ENCODE data around the gene WDR90.

WDR90 gene

DNA sequence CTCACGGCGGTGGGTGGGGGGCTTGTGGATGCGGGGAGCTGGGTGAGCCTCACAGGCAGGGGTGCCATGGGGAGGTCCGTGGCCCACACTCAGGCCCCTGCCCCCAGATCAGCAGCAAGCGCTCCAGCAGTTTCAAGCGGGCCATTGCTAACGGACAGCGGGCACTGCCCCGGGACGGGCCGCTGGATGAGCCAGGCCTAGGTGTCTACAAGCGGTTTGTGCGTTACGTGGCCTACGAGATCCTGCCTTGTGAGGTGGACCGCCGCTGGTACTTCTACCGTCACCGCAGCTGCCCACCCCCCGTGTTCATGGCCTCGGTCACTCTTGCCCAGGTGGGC is 27.4 kb downstream of the WDR90 start:
- DNase-seq (ENCODE audit: low read depth, low spot score): no peak

DNA sequence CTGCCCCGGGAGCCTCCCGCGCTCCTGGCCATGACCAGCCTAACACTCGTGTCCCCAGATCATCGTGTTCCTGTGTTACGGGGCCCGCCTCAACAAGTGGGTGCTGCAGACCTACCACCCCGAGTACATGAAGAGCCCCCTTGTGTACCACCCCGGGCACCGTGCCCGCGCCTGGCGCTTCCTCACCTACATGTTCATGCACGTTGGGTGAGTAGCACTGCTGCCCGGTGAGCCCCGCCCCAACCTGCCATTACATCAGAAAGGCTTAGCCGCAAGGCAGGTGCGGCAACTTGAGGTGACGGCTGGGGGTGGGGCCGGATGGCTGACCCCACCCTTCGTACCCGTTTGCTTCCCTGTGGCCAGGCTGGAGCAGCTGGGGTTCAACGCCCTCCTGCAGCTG is 27.7 kb downstream of the WDR90 start:
- DNase-seq (ENCODE audit: low read depth, low spot score): no peak

DNA sequence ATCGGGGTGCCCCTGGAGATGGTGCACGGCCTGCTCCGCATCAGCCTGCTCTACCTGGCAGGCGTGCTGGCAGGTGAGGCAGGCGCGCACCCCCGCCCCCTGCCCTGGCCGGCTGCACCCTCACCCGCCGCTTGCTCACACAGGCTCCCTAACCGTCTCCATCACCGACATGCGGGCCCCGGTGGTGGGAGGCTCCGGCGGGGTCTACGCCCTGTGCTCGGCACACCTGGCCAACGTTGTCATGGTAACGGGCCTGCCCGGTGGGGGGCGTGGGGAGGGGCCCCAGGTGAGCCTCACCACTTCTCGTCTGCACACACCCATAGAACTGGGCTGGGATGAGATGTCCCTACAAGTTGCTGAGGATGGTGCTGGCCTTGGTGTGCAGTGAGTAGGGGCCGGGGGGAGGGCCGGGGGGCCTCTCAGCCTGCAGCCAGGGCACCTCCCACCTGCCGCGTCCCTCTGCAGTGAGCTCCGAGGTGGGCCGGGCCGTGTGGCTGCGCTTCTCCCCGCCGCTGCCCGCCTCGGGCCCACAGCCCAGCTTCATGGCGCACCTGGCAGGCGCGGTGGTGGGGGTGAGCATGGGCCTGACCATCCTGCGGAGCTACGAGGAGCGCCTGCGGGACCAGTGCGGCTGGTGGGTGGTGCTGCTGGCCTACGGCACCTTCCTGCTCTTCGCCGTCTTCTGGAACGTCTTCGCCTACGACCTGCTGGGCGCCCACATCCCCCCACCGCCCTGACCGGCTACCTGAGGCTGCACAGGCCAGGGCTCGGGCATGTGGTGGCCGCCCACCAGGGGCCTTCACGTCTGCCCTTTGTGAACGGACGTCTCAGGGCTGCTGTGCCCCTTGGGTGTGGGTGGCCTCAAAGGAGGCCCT is 28.4 kb downstream of the WDR90 start:
- DNase-seq (ENCODE audit: low read depth, low spot score): no peak

DNA sequence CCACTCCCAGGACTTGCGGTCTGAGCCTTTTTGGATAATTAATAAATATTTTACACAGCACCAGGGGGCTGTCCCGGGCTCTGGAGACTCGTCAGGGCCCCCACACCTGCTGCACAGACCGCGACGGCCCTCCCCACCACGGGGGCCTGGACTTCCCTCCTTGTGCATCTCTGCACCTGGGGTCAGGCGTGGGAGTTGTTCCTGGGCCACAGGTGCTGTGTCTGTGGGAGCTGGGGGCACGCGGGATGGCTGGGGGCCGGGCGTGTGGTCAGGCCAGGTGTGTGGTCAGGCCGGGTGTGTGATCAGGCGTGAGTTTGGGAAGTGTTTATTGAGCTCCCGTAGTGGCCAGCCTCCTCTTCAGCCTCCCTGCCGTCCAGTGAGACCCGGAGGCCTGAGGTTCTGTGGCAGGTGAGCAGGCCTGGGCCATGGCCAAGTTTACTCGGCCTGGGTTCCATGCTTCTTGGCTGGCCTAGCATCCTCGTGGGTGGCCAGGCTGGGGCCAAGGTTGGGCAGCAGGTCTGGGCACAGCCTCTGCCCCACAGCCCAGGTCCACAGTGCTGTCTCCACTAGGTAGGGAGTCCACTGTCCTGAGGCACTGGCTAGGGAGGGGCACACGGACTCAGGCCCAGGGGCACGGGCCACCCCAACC is 29.2 kb downstream of the WDR90 start:
- DNase-seq (ENCODE audit: low read depth, low spot score): no peak

DNA sequence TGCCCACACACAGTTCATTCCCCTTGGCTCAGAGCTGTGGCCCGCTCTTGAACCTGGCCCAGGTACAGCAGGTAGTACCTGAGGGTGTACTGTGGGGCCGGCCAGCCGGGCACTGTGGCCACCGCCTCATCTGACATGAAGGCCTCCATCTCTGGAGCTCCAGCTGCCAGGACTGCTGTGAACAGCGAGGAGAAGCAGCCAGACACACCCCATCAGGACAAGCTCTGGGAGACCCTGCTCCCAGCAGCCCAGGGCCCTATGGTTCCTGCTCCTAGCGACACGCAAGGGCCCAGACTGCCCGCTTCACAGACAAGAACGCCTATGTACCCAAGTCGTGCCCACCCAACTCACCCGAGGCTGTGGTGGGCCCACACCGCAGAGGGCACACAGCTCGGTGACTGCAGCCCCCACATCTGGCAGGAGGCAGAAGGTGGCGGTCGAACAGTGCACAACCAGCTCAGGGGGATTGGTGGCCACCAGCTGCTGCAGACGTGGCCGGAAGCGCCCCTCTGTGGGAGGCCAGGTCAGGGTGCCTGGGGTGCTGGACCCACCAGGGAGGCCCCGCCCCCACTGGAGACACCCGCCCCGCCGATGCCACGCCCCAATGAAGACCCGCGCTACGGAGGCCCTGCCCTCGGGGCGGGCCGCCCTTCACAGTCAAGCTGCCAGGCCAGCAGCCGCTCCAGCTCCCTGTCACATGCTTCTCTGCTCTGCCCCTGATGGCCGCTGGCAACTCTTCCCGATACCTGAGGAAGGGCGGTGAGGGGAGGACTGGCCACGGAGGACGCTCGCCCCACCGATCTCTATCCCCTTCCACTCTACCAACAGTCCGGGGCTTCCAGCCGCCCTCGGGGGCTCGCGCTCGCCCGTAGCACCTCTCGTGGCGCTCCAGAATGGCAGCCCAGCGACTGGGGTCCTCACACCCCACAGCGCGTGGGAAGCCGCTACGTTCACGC is 30.0 kb downstream of the WDR90 start:
- DNase-seq (ENCODE audit: low read depth, low spot score): no peak

DNA sequence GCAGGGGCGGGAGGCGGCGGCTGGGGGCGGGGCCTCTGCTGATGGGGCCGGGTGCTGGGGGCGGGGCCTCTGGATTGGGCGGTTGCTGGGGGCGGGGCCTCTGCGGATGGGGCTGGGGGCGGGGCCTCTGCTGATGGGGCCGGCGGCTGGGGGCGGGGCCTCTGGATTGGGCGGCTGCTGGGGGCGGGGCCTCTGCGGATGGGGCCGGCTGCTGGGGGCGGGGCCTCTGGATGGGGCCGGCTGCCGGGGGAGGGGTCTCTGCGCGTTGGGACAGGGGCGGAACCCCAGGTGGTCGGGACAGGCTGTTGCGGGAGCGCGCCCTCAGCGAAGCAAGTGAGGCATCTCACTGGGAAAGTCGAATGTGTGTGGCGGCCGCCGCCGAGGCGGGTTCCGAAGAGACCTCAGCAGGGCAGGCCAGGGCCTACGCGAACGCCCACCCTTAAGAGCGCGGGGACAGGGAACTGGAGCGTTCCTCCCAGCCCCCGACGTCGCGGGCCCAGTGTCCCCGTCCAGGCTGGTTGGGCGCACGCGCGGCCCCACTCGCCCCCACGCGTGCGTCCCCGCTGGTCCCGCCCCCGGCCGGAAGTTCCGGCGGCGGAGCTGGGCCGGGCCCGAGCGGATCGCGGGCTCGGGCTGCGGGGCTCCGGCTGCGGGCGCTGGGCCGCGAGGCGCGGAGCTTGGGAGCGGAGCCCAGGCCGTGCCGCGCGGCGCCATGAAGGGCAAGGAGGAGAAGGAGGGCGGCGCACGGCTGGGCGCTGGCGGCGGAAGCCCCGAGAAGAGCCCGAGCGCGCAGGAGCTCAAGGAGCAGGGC is 30.9 kb downstream of the WDR90 start, which contains the start of gene STUB1:
Gene STUB1 (plus strand): TSS at position 597 of the 811 bp plus-strand sequence. CDS start 116 bp downstream, at position 713.
- DNase-seq (ENCODE audit: low read depth, low spot score): no peak

DNA sequence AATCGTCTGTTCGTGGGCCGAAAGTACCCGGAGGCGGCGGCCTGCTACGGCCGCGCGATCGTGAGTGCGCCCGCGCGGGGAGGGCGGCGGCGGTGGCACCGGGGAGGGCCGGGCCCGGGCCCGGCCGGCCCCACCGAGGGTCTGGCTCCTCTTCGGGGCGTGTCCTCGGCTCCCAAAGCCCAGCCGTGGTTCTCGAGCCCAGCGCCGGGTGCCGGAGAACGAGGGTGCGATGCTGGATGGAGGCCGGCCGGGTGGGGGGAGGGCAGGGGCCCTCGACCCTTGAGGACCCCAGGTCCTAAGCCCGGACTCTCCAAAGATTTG is 31.4 kb downstream of the WDR90 start:
- DNase-seq (ENCODE audit: low read depth, low spot score): no peak

DNA sequence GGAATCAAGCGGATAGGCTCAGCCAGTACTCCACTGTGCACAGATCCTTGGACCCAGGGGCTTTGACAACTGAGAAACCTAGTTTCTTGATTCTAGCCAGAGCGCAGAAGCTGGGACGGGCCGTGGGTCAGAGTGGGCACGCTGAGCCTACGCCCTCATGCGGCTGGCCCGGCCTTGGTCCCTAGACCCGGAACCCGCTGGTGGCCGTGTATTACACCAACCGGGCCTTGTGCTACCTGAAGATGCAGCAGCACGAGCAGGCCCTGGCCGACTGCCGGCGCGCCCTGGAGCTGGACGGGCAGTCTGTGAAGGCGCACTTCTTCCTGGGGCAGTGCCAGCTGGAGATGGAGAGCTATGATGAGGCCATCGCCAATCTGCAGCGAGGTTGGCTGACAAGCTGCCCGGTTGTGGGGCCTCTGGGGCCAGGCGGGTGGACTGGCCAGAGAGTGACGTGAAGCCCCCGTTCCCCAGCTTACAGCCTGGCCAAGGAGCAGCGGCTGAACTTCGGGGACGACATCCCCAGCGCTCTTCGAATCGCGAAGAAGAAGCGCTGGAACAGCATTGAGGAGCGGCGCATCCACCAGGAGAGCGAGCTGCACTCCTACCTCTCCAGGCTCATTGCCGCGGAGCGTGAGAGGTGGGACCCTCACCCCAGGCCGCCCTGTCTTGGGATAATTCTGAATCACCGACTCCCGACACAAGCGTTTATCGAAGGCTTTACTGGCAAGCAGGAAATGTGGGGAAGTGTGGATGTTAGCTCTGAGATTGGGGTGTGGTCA is 32.0 kb downstream of the WDR90 start:
- DNase-seq (ENCODE audit: low read depth, low spot score): no peak

DNA sequence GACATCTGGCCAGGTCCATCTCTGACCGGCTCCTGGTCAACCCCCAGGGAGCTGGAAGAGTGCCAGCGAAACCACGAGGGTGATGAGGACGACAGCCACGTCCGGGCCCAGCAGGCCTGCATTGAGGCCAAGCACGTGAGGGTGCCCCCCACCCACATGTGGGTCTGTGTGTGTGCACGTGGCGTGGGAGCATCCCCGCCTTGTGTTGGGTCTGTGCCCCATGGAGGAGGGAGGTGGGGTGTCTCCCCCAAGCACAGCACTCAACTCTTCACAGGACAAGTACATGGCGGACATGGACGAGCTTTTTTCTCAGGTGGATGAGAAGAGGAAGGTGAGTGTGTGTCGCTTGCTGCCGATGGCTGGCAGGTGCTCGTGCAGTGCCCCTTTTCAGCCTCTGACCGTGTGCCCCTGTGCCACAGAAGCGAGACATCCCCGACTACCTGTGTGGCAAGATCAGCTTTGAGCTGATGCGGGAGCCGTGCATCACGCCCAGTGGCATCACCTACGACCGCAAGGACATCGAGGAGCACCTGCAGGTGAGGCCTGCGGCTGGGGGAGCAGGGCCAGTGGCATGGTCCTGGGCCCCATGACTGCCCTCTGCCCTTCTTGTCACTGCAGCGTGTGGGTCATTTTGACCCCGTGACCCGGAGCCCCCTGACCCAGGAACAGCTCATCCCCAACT is 32.7 kb downstream of the WDR90 start:
- no peak for DNase-seq (ENCODE audit: low read depth, low spot score)

DNA sequence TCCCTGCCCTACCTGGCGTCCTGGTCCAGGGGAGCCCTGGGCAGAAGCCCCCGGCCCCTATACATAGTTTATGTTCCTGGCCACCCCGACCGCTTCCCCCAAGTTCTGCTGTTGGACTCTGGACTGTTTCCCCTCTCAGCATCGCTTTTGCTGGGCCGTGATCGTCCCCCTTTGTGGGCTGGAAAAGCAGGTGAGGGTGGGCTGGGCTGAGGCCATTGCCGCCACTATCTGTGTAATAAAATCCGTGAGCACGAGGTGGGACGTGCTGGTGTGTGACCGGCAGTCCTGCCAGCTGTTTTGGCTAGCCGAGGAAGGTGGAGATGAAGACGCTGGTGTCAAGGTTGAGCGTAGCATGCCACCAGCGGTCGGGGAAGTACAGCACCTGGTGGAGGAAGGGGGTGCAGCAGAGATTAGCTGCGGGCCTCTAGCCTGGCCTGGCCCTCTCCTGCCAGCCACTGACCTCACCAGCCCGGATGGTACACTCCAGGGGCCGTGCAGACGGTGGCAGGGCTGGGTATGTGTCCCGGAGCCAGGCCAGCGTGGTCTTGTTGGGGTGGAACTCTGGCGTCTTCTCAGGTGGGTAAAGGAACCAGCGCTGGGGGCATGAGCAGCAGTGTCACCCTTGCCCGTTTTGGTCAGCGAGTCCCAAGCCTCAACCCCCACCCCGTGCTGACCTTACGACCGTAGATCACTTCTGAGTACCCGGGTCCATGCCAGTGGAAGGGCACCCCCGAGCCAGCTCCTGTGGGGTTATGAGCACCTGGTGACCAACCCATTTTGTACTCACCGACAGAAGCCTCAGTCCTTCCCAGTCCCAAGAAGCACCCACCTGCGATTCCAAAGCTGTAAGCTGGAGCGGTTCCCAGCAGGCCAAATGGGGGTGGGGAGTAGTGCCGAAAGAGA is 33.6 kb downstream of the WDR90 start:
- no peak for DNase-seq (ENCODE audit: low read depth, low spot score)

DNA sequence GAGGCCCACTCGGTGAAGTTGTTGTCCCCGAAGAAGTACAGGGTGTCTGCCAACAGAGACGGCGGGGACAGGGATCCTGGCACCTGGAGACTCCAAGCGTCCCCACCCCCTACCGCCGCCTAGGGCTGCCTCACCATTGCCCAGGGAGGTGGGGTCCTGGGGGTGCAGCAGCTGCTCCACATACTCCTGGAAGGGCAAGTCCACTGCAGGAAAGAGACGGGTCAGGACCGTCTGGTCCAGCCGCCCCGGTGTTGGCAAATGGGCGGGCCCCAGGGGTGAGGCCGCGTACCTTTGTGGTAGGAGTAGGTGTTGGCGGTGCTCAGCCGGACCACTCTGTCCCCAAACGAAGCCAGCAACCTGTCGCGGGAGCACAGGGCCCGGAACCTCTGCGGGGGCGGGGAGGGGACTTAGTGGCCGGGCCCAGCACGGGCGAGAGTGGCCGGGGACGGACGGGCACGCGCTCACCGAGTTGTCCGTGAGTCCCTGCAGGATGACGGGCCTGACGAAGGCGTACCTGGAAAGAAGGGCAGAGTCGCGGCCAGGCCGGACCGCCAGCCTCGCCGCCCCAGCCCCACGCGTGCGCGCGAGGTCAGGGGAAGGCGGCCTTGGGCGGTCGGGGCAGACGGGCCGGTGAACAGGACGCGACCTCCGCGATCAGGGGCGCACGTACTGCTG is 34.4 kb downstream of the WDR90 start:
- DNase-seq (ENCODE audit: low read depth, low spot score): no peak

DNA sequence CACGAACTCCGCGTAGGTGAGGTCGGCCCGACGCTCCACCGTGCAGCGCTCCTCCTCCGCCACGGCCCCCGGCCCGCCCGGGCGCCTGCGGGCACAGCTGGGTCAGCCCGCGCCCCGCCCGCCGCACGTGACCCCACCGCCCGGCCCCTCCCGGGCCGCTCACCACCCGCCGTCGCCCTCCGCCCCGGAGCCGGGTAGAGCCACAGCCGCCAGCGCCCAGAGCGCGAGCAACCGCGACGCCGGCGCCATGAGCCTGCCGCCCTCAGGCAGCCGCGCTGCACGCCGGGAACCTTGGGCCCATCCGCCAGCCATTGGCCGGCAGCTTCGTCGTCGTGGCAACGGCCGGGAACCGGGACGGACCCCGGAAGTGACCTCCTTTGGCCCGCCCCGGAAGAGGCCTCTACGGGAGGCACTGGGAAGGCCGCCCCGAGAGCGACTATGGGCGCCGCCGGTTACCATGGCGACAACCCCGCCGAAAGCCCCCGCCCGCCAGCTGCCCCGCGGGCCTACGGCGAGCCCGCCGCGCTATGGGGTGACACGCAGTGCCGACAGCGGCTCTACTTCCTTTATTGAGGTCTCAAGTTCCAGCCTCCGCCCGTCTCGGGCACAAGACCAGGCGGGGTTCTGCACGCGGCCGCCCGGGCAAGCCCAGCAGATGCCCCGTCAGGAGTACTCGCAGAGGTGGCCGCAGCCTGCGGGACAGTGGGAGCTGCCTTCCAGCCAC is 35.1 kb downstream of the WDR90 start, which contains the start of gene JMJD8:
Gene JMJD8 (minus strand): TSS at position 264 of the 724 bp plus-strand sequence. CDS start 15 bp downstream, at position 249.
- DNase-seq (ENCODE audit: low read depth, low spot score): no peak

DNA sequence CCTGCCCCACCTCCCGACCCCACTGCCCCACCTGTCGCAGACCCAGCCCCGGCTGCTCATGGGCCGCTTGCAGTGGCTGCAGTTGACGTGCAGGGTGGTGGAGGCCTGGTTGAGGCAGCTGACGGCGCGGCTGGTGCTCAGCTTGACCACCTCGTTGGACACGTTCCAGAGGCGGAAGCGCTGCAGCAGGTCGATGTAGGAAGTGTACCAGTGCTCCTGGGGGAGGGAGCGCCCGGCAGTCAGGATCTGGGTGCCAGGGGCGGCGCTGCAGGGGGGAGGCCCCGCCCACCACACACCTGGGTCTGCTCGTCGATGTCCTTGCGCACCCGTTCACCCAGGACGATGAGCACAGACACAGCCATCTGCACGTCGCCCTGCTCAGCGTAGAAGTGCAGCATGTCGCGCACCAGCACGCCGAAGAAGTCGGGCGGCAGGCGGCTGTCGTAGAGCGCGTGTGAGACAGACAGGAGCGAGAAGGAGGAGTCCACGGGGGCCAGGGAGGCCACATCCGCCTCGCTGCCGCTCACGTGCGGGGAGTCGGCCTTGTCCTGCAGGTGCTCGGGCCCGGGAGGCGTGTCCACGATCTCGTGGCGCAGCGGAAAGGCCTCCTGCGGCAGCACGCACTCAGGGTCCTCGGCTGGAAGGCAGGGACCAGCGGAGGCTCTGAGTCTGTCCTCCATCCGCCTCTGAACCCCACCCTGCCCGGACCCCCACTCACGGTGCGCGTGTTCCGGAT is 36.0 kb downstream of the WDR90 start:
- no peak for DNase-seq (ENCODE audit: low read depth, low spot score)

DNA sequence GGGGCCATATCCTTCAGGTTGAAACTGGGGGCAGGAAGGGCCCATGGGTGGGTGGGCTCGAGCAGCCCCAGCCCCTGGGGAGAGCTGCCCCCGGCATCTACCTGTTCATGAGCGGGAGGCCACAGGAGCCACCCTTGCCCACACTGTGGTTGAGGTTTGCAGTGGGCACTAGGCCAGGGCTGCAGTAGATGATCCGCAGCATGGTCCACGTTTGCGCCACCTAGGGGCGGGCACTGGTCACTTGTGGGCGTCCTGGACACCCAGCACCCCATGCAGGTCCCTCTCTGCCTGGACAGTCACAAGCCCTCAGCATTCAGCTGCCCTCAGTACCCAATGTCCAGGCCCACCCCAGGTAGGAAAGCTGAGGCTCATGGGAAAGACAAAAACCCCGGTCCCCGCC is 36.8 kb downstream of the WDR90 start:
- no peak for DNase-seq (ENCODE audit: low read depth, low spot score)

DNA sequence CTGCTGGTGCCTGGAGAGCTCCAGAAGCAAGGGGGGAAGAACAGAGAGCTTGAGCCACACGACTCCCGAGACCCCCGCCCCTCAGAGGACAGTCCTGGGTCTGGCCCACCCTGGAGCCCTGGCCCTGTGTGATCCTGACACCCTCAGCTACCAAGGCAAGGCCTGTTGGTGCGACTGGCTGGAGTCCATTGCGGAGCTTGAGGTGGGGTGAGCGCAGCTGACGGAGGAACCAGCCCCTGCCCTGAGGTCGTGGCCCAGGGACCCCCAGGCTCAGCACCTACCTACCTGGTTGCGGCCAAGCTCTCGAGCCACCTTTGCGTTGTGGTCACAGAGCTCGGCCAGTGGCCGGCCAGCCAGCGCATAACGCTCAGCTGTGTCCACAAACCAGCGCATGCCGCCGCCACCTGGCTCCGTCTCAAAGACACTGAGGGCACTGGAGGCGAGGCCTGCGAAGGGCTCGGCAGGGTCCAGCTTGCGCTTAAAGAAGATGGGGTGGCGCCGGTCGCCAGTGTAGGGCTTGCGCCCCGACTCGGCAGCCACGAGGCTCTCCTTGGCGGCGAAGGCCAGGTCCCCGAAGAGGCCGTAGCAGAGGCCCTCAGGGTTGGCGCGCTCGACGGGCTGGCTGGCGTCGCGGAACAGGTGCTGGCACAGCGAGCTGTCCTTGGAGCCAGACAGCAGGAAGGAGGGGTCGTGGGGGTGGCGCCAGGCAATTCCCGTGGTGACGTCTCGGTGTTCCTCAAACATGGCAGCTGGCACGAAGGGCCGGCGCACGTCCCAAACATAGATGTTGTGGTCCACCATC is 37.5 kb downstream of the WDR90 start:
- no peak for DNase-seq (ENCODE audit: low read depth, low spot score)

DNA sequence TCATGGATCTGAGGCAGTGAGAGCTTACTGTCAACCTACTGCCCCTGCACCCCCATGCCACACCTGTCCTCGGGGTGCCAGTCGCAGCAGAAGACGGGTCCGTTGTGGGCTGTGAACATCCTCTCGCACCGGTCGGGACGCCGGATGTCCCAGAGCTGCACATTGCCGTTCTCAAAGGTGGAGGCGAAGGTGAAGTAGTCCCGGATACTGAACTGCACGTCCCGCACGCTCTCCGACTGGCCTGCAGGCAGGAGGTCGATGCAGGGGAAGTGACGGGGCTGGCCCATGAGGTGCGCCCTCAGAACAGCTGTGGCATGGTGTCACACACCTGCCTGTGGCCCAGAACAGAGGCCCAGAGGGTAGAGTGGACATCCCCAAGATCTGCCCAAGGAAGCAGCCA is 38.3 kb downstream of the WDR90 start:
- DNase-seq (ENCODE audit: low read depth, low spot score): no peak
